H9 (cell line): ENCODE results near the gene PHLPP2. TPM values are rescaled to one million over a fixed set of nuclear protein-coding genes. Genes with fewer than 3 reads are reported as not detected.
A peak's percentile ranks its signal among the peaks of the same experiment; 100 is the strongest.

Experiments used
- DNase-seq: peaks from one replicate; pipeline ENCODE4 v3.0.0-alpha.2; 2017
- H2AFZ ChIP-seq: one replicate; pipeline ENCODE4 v1.6.1; 2013; ENCODE audit warnings: mild to moderate bottlenecking, low read length, control low read depth, moderate library complexity
- H2AK5ac ChIP-seq: 2 replicates; pipeline ENCODE4 v1.6.1; 2013; ENCODE audit warnings: low read length, control low read depth, mixed read lengths; ENCODE audit not compliant: insufficient read length
- H2BK120ac ChIP-seq: one replicate; pipeline ENCODE4 v1.6.1; 2013; ENCODE audit warnings: low read depth, mild to moderate bottlenecking, low read length, control low read depth, inconsistent platforms; ENCODE audit not compliant: poor library complexity, severe bottlenecking
- H2BK12ac ChIP-seq: 2 replicates; pipeline ENCODE4 v1.6.1; 2013; ENCODE audit warnings: low read length, control low read depth, mixed read lengths, low read depth; ENCODE audit not compliant: insufficient read length
- H2BK15ac ChIP-seq: 2 replicates; pipeline ENCODE4 v1.6.1; 2013; ENCODE audit warnings: low read depth, low read length, control low read depth
- H2BK20ac ChIP-seq: one replicate; pipeline ENCODE4 v1.6.1; 2013; ENCODE audit warnings: low read depth, mild to moderate bottlenecking, low read length, control low read depth, inconsistent platforms; ENCODE audit not compliant: poor library complexity, severe bottlenecking
- H2BK5ac ChIP-seq: 2 replicates; pipeline ENCODE4 v1.6.1; 2013; ENCODE audit warnings: low read length, control low read depth, mixed read lengths; ENCODE audit not compliant: insufficient read length
- H3K14ac ChIP-seq: 2 replicates; pipeline ENCODE4 v1.6.1; 2013; ENCODE audit warnings: low read length, control low read depth; ENCODE audit not compliant: insufficient read depth
- H3K18ac ChIP-seq: 2 replicates; pipeline ENCODE4 v1.6.1; 2013; ENCODE audit warnings: low read depth, mild to moderate bottlenecking, mixed read lengths, low read length, control low read depth; ENCODE audit not compliant: insufficient read length
- H3K23ac ChIP-seq: 2 replicates; pipeline ENCODE4 v1.6.1; 2013; ENCODE audit warnings: low read length, control low read depth, mixed read lengths, low read depth; ENCODE audit not compliant: insufficient read length
- H3K23me2 ChIP-seq: 2 replicates; pipeline ENCODE4 v1.6.1; 2013; ENCODE audit warnings: low read depth, mild to moderate bottlenecking, mixed read lengths, low read length, control low read depth; ENCODE audit not compliant: insufficient read length, poor library complexity, severe bottlenecking
- H3K27ac ChIP-seq: 2 replicates; pipeline ENCODE4 v1.5.1; 2013; ENCODE audit warnings: low read length, control low read depth, mixed read lengths, low read depth; ENCODE audit not compliant: insufficient read length
- H3K27me3 ChIP-seq: 2 replicates; pipeline ENCODE4 v1.6.1; 2013; ENCODE audit warnings: low read length, control low read depth, inconsistent platforms; ENCODE audit not compliant: insufficient read depth
- H3K4ac ChIP-seq: 2 replicates; pipeline ENCODE4 v1.6.1; 2013; ENCODE audit warnings: low read depth, mild to moderate bottlenecking, control low read depth, inconsistent platforms, low read length, moderate library complexity
- H3K4me1 ChIP-seq: 2 replicates; pipeline ENCODE4 v1.6.1; 2013; ENCODE audit warnings: low read length, control low read depth, inconsistent platforms; ENCODE audit not compliant: insufficient read depth
- H3K4me2 ChIP-seq: 2 replicates; pipeline ENCODE4 v1.6.1; 2013; ENCODE audit warnings: low read length, control low read depth, mixed read lengths; ENCODE audit not compliant: insufficient read length, insufficient read depth
- H3K56ac ChIP-seq: 2 replicates; pipeline ENCODE4 v1.6.1; 2013; ENCODE audit warnings: low read depth, mild to moderate bottlenecking, mixed read lengths, low read length, control low read depth; ENCODE audit not compliant: insufficient read length
- H3K79me1 ChIP-seq: 2 replicates; pipeline ENCODE4 v1.6.1; 2013; ENCODE audit warnings: low read depth, mild to moderate bottlenecking, moderate library complexity, low read length, control low read depth, inconsistent platforms; ENCODE audit not compliant: insufficient read depth, poor library complexity, severe bottlenecking
- H3K79me2 ChIP-seq: 2 replicates; pipeline ENCODE4 v1.6.1; 2013; ENCODE audit warnings: low read length, control low read depth, inconsistent platforms; ENCODE audit not compliant: insufficient read depth
- H3K9ac ChIP-seq: 2 replicates; pipeline ENCODE4 v1.6.1; 2013; ENCODE audit warnings: low read length, control low read depth, mixed read lengths; ENCODE audit not compliant: insufficient read length; ENCODE audit errors: extremely low read depth
- H3K9me3 ChIP-seq: one replicate; pipeline ENCODE4 v1.6.1; 2013; ENCODE audit warnings: low read depth, low read length, inconsistent platforms; ENCODE audit not compliant: control insufficient read depth
- H3T11ph ChIP-seq: one replicate; pipeline ENCODE4 v1.6.1; 2013; ENCODE audit warnings: mild to moderate bottlenecking, low read length, control low read depth, inconsistent platforms
- H4K20me1 ChIP-seq: one replicate; pipeline ENCODE4 v1.6.1; 2013; ENCODE audit not compliant: control insufficient read depth, insufficient read length, insufficient read depth
- H4K5ac ChIP-seq: 2 replicates; pipeline ENCODE4 v1.6.1; 2013; ENCODE audit warnings: low read depth, mild to moderate bottlenecking, mixed read lengths, low read length, control low read depth; ENCODE audit not compliant: insufficient read length
- H4K8ac ChIP-seq: replicated peaks from 2 replicates; pipeline ENCODE4 v1.6.1; 2013; ENCODE audit warnings: low read length, control low read depth, mixed read lengths, low read depth; ENCODE audit not compliant: insufficient read length
- H4K91ac ChIP-seq: 2 replicates; pipeline ENCODE4 v1.6.1; 2013; ENCODE audit warnings: low read depth, mild to moderate bottlenecking, moderate library complexity, mixed read lengths, low read length, control low read depth; ENCODE audit not compliant: insufficient read length
- H3K27ac Mint-ChIP-seq, 3 experiments: 2 replicates in 2 of 3; 3 replicates in 1 of 3; pipeline ENCODE4 v1.8.0; 2020 to 2021; ENCODE audit warnings: mixed read lengths in 3 of 3, mild to moderate bottlenecking in 1 of 3, moderate library complexity in 1 of 3
- H3K27me3 Mint-ChIP-seq: 2 replicates; pipeline ENCODE4 v1.8.0; 2021; ENCODE audit warnings: low read depth, mild to moderate bottlenecking, moderate library complexity, mixed read lengths
- H3K36me3 Mint-ChIP-seq, 3 experiments: 2 replicates in 2 of 3; 3 replicates in 1 of 3; pipeline ENCODE4 v1.8.0; 2020 to 2021; ENCODE audit warnings: low read depth in 3 of 3, mixed read lengths in 3 of 3; ENCODE audit not compliant: insufficient read depth in 1 of 3
- H3K4me1 Mint-ChIP-seq, 2 experiments: 2 replicates each; pipeline ENCODE4 v1.8.0; 2020; ENCODE audit warnings: mixed read lengths in 2 of 2
- H3K4me3 Mint-ChIP-seq, 2 experiments: 2 replicates in 1 of 2; 3 replicates in 1 of 2; pipeline ENCODE4 v1.8.0; 2020 to 2021; ENCODE audit warnings: mild to moderate bottlenecking in 2 of 2, mixed read lengths in 2 of 2, moderate library complexity in 1 of 2
- H3K9me3 Mint-ChIP-seq, 2 experiments: 2 replicates in 1 of 2; 3 replicates in 1 of 2; pipeline ENCODE4 v1.8.0; 2020; ENCODE audit warnings: mild to moderate bottlenecking in 2 of 2, mixed read lengths in 2 of 2, moderate library complexity in 1 of 2
- WGBS: extraction: QIAGEN DNeasy Blood & Tissue Kit; methylation state at CpG from one replicate; pipeline ENCODE4 v1.1.7; 2013; ENCODE audit warnings: missing lambda C conversion rate, low lambda C conversion rate, mixed read lengths; ENCODE audit not compliant: insufficient read length; ENCODE audit errors: extremely low coverage; 5-methylcytosine and 5-hydroxymethylcytosine counted together
- total RNA-seq: library from RNA; stranded (reverse); gene quantifications from 2 replicates; pipeline ENCODE4 v1.2.1, GENCODE V29; 2021
- TF ChIP-seq, protein P1 (sequence below): fragments of 200-600 bp; sonication (generic); conservative IDR thresholded peaks from 3 replicates; pipeline ENCODE4 v1.8.0; 2021; ENCODE audit warnings: antibody characterized with exemption, mild to moderate bottlenecking

The PHLPP2 gene
- total RNA-seq, 1 experiment from 2014 or later = 23.2 TPM

DNA sequence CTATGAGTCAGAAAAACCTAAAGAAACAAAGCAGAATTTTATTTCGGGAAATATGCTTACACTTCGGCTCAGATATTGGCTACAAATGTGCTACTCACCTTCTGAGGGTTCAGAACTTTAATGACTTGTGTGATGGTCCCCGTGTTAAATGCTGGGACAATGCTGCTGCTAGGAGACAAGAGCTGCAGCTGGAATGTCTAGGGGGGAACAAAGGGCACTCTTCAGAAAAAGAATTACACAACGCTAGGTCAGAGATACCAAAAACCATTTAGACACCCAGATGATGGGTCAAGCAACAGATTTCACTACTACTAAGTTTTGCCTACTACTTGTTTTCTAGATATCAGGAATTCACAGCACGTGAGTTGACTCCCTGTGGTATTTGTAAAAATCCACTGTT lies 10.0 kb upstream of the PHLPP2 start:
- Mint-ChIP-seq H3K27ac (0 out of 7 replicates have a peak overlapping the region, but pooled peaks of 1 of the 3 experiments have one; percentile 21), H3K36me3 (peaks cover 33 to 68% (median 56%) of the 10 kb centered on the region in 3 experiments; a peak in 6 of 7 replicates), H3K4me1 (peaks cover 3 to 7% of the 10 kb centered on the region in 2 experiments), H3K4me3 (no peak overlapping the region), H3K27me3 (no peaks in the 10 kb centered on the region), H3K9me3 (no peaks in the 10 kb centered on the region)
- Histone ChIP-seq H3K56ac (no peak overlapping the region), H3K27me3 (no peaks in the 10 kb centered on the region), H2BK5ac (no peak overlapping the region), H3K4me2 (no peak overlapping the region), H4K5ac (no peak overlapping the region), H3K4me1 (no peaks in the 10 kb centered on the region), H2AFZ (no peak overlapping the region), H3K27ac (no peak overlapping the region), H2BK20ac (no peak overlapping the region), H3K79me2 (no peaks in the 10 kb centered on the region), H2BK120ac (no peak overlapping the region), H2AK5ac (no peak overlapping the region), H4K20me1 (no peaks in the 10 kb centered on the region), H3T11ph (no peak overlapping the region), H3K14ac (no peak overlapping the region), H2BK15ac (no peak overlapping the region), H3K23me2 (no peaks in the 10 kb centered on the region), H3K79me1 (no peaks in the 10 kb centered on the region), H3K9ac (no peak overlapping the region), H4K91ac (no peak overlapping the region), H3K4ac (no peak overlapping the region), H3K9me3 (no peaks in the 10 kb centered on the region), H3K23ac (no peak overlapping the region), H3K18ac (no peak overlapping the region), H2BK12ac (no peak overlapping the region), H4K8ac (no peak overlapping the region)
- TF ChIP-seq, protein P1, sequence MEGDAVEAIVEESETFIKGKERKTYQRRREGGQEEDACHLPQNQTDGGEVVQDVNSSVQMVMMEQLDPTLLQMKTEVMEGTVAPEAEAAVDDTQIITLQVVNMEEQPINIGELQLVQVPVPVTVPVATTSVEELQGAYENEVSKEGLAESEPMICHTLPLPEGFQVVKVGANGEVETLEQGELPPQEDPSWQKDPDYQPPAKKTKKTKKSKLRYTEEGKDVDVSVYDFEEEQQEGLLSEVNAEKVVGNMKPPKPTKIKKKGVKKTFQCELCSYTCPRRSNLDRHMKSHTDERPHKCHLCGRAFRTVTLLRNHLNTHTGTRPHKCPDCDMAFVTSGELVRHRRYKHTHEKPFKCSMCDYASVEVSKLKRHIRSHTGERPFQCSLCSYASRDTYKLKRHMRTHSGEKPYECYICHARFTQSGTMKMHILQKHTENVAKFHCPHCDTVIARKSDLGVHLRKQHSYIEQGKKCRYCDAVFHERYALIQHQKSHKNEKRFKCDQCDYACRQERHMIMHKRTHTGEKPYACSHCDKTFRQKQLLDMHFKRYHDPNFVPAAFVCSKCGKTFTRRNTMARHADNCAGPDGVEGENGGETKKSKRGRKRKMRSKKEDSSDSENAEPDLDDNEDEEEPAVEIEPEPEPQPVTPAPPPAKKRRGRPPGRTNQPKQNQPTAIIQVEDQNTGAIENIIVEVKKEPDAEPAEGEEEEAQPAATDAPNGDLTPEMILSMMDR = no peak
- no peak for DNase-seq
- no CpG with 5 or more reads among the region's 5 CpGs for WGBS
